Suprapubic skin (tissue), 4 donors: ENCODE data around the gene CELF4. TPM values are rescaled to one million over a fixed set of nuclear protein-coding genes. Genes with fewer than 3 reads are reported as not detected.

Experiments
- DNase-seq, 2 donors: peaks; one replicate each; pipeline ENCODE4 v3.0.0-alpha.2; 2019; ENCODE audit warnings: low spot score in 2 of 2
- H3K27ac ChIP-seq: fragments of 200-600 bp; sonication (generic); one replicate; pipeline ENCODE4 v1.5.1; 2019
- H3K27me3 ChIP-seq: fragments of 200-600 bp; sonication (generic); one replicate; pipeline ENCODE4 v1.5.1; 2019
- H3K36me3 ChIP-seq: fragments of 200-600 bp; sonication (generic); one replicate; pipeline ENCODE4 v1.5.1; 2019
- H3K4me1 ChIP-seq: fragments of 200-600 bp; sonication (generic); one replicate; pipeline ENCODE4 v1.5.1; 2019
- H3K4me3 ChIP-seq: fragments of 200-600 bp; sonication (generic); one replicate; pipeline ENCODE4 v1.5.1; 2019; ENCODE audit warnings: mild to moderate bottlenecking
- H3K9me3 ChIP-seq: fragments of 200-600 bp; sonication (generic); one replicate; pipeline ENCODE4 v1.5.1; 2019
- EP300 ChIP-seq: sonication (generic); formaldehyde crosslinking; IDR thresholded peaks from one replicate; pipeline ENCODE4 v1.6.1; 2017; ENCODE audit warnings: antibody characterized with exemption
- POLR2A ChIP-seq, 2 donors: fragments of 450-650 bp; IDR thresholded peaks; one replicate each; pipeline ENCODE4 v1.6.1; 2017; ENCODE audit warnings: antibody characterized with exemption in 2 of 2, mild to moderate bottlenecking in 2 of 2, moderate library complexity in 2 of 2
- POLR2AphosphoS5 ChIP-seq, 3 donors: sonication (generic); formaldehyde crosslinking; IDR thresholded peaks; one replicate each; pipeline ENCODE4 v1.6.1; 2017; ENCODE audit warnings: antibody characterized with exemption in 3 of 3
- WGBS: methylation state at CpG from one replicate; pipeline ENCODE4 v1.1.5; 2018; 5-methylcytosine and 5-hydroxymethylcytosine counted together
- total RNA-seq, 4 donors: library from RNA; depleted of rRNA; stranded (reverse); fragments of >200 nt; gene quantifications; one replicate each; pipeline ENCODE4 v1.1.0, GENCODE V29; 2016
- TF ChIP-seq, protein P1 (sequence below), 2 donors: fragments of 200-600 bp in 1 of 2; fragments of 450-650 bp in 1 of 2; sonication (generic) in 1 of 2; IDR thresholded peaks; one replicate each; pipeline ENCODE4 v1.5.1; 2016 to 2019; ENCODE audit warnings: antibody characterized with exemption in 2 of 2, mild to moderate bottlenecking in 1 of 2, moderate library complexity in 1 of 2

Gene CELF4
- total RNA-seq, 4 donors from 2014 or later: not detected

DNA sequence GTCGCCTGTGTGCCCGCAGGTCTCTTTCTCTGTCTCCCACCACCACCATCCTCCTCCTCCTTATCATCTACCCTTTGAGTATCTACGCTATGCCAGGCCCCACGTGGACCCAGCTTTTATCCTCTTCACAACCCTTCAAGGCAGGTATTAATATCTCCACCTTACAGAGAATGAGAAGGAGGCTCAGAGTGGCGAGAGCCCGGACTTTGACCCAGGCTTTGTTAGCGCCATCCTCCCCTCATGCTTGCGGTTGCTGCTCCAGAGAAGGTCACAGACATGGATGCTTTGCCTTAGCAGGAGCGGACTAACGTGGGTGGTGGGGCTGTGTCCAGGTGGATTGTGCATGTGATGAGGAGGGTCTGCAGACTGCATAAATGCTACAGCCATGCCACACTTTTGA lies 119.8 kb downstream of the CELF4 start:
- H3K36me3 ChIP-seq: no peaks in the 10 kb centered on the region
- no peak overlapping the region for H3K27ac ChIP-seq
- no peaks in the 10 kb centered on the region for H3K9me3 ChIP-seq
- no peak for DNase-seq
- 89% methylated on average over 10 of the region's 10 CpGs for WGBS
- H3K4me1 ChIP-seq: no peaks in the 10 kb centered on the region
- peaks cover 31% of the 10 kb centered on the region for H3K27me3 ChIP-seq
- TF ChIP-seq EP300: no peak
- no peak for TF ChIP-seq POLR2AphosphoS5 (IDR thresholded peaks at IDR 0.05)
- TF ChIP-seq POLR2A (IDR thresholded peaks at IDR 0.05): no peak
- TF ChIP-seq, protein P1, sequence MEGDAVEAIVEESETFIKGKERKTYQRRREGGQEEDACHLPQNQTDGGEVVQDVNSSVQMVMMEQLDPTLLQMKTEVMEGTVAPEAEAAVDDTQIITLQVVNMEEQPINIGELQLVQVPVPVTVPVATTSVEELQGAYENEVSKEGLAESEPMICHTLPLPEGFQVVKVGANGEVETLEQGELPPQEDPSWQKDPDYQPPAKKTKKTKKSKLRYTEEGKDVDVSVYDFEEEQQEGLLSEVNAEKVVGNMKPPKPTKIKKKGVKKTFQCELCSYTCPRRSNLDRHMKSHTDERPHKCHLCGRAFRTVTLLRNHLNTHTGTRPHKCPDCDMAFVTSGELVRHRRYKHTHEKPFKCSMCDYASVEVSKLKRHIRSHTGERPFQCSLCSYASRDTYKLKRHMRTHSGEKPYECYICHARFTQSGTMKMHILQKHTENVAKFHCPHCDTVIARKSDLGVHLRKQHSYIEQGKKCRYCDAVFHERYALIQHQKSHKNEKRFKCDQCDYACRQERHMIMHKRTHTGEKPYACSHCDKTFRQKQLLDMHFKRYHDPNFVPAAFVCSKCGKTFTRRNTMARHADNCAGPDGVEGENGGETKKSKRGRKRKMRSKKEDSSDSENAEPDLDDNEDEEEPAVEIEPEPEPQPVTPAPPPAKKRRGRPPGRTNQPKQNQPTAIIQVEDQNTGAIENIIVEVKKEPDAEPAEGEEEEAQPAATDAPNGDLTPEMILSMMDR (IDR thresholded peaks at IDR 0.05): no peak
- no peak overlapping the region for H3K4me3 ChIP-seq

DNA sequence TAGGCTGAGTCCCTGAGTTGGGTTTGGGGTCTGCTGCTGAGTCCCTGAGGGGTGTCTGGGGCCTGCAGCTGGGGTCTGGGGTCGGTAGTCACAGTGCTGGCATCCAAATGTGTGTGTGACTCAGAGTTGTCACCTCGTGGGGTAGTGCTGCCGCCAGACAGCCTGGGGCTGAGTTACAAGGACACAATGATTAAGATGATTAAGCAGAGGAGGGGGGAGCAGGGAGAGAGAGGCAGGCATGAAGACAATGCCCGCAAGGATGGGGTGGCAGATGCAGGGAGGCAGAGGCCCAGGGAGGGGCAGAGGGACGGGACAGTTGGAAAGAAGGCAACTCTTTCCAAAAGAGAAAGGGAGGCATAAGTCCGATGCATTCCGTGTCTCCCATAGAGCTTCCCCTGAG lies 120.2 kb downstream of the CELF4 start:
- WGBS: 47% methylated on average over 7 of the region's 7 CpGs
- DNase-seq: no peak
- Histone ChIP-seq H3K9me3 (no peaks in the 10 kb centered on the region), H3K27me3 (peaks cover 31% of the 10 kb centered on the region), H3K36me3 (no peaks in the 10 kb centered on the region), H3K4me3 (no peak overlapping the region), H3K27ac (no peak overlapping the region), H3K4me1 (no peaks in the 10 kb centered on the region)
- no peak for TF ChIP-seq EP300
- no peak for TF ChIP-seq POLR2A (IDR thresholded peaks at IDR 0.05)
- TF ChIP-seq, protein P1 (IDR thresholded peaks at IDR 0.05): no peak
- TF ChIP-seq POLR2AphosphoS5 (IDR thresholded peaks at IDR 0.05): no peak

DNA sequence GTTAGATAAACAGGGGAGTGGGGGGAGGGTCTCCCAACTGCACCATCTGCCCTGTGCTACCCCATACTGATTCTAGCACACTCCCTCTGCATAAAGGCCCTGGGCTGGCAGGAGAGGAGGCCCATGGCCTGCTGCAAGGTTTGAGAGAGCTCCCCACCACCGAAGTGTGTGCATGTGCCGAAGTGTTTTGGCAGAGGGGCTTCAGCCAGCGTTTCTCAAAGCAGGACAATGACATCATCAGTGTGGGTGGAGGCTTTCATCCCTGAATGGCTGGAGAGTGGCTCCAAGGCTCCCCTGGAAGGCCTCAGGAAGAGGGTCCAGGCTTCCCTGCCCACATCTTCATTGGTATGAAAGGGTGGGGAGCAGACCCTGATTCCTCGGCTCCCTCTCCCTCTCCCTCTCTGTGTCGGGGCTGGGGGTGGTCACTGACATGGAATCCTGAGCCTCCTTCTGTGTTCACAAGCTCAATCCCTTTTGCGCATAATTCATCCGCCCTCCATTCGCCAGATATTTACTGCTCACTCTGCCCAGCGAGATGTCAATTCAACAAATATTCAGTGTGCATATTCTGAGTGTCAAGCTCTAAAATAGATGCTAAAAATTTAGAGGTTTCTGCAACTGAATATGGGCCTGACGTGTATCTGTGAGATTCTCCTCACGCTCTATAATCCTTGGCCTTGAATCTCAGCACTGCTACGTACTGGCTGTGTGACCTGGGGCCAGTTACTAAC lies 122.1 kb downstream of the CELF4 start:
- no peak for DNase-seq

DNA sequence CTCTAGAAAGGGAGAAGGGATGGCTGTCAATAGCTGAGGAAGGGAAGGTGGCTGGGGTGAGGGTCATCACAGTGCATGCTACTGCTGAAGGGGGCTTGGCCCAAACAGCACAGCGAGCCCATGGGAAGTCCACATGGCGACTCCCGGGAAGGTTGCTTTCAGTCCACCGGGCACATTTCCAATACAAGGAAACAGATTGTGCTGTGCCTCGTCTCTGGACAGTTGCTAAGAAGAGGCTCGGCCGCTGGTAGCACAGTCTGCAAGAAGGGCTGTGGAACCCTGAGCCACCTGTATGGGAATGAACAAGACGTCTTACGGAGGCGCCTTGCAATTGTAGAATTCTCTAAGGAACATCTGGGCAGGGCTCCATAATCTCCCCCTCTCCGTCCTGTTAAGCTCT lies 123.1 kb downstream of the CELF4 start:
- Histone ChIP-seq H3K27me3 (peaks cover 27% of the 10 kb centered on the region), H3K9me3 (no peaks in the 10 kb centered on the region), H3K4me3 (no peak overlapping the region), H3K27ac (no peak overlapping the region), H3K4me1 (no peaks in the 10 kb centered on the region), H3K36me3 (no peaks in the 10 kb centered on the region)
- 80% methylated on average over 11 of the region's 11 CpGs for WGBS
- DNase-seq: no peak
- TF ChIP-seq POLR2A (IDR thresholded peaks at IDR 0.05): no peak
- TF ChIP-seq POLR2AphosphoS5 (IDR thresholded peaks at IDR 0.05): no peak
- TF ChIP-seq EP300: no peak
- TF ChIP-seq, protein P1 (IDR thresholded peaks at IDR 0.05): no peak

More for the DNA sequence above, 122.1 kb downstream of the CELF4 start:
- Histone ChIP-seq H3K27ac (no peak overlapping the region), H3K27me3 (peaks cover 30% of the 10 kb centered on the region), H3K9me3 (no peaks in the 10 kb centered on the region), H3K36me3 (no peaks in the 10 kb centered on the region), H3K4me3 (no peak overlapping the region), H3K4me1 (no peaks in the 10 kb centered on the region)
- WGBS: 79% methylated on average over 12 of the region's 12 CpGs
- TF ChIP-seq EP300: no peak
- TF ChIP-seq POLR2AphosphoS5 (IDR thresholded peaks at IDR 0.05): no peak
- TF ChIP-seq POLR2A (IDR thresholded peaks at IDR 0.05): no peak
- TF ChIP-seq, protein P1 (IDR thresholded peaks at IDR 0.05): no peak

DNA sequence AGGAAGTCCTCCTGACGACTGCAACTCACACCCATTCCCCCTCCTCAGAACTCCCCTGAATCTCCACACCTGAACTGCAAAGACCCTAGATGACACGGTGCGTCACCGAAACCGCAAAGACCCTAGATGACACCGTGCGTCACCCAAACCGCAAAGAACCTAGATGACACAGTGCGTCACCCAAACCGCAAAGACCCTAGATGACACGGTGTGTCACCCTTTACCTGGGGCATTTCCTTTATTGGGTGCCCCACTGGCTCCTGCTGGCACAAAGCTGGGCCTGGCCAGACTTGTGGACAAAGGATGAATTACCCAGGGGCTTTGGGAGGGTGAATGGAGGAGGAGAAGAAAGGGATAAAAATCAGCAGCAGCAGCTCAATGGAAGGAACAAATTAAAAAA lies 123.8 kb downstream of the CELF4 start:
- TF ChIP-seq, protein P1 (IDR thresholded peaks at IDR 0.05): no peak
- TF ChIP-seq EP300: no peak
- TF ChIP-seq POLR2A (IDR thresholded peaks at IDR 0.05): no peak
- TF ChIP-seq POLR2AphosphoS5 (IDR thresholded peaks at IDR 0.05): no peak
- Histone ChIP-seq H3K4me3 (no peak overlapping the region), H3K36me3 (no peaks in the 10 kb centered on the region), H3K27me3 (peaks cover 27% of the 10 kb centered on the region), H3K27ac (no peak overlapping the region), H3K4me1 (no peaks in the 10 kb centered on the region), H3K9me3 (no peaks in the 10 kb centered on the region)
- no peak for DNase-seq
- WGBS: 82% methylated on average over 11 of the region's 11 CpGs
